ENCODE data around the gene CDY1. TPM values are rescaled to one million over a fixed set of nuclear protein-coding genes. Genes with fewer than 3 reads are reported as not detected.
"Not testable (repeated sequence)": the region's sequence is repeated elsewhere in the genome, so short reads cannot be mapped to it uniquely, and the experiment has no call there.

The CDY1 gene, protein sequence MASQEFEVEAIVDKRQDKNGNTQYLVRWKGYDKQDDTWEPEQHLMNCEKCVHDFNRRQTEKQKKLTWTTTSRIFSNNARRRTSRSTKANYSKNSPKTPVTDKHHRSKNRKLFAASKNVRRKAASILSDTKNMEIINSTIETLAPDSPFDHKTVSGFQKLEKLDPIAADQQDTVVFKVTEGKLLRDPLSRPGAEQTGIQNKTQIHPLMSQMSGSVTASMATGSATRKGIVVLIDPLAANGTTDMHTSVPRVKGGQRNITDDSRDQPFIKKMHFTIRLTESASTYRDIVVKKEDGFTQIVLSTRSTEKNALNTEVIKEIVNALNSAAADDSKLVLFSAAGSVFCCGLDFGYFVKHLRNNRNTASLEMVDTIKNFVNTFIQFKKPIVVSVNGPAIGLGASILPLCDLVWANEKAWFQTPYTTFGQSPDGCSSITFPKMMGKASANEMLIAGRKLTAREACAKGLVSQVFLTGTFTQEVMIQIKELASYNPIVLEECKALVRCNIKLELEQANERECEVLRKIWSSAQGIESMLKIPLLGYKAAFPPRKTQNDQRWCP
- total RNA-seq (2022): not detected in 2 replicates
- not detected for Bru-seq, nascent RNA
- BruChase-seq, experiment 1, labeled RNA remaining after a 2-hour chase: not detected
- BruChase-seq, experiment 2, labeled RNA remaining after a 6-hour chase: not detected
- long read RNA-seq: 0 reads

DNA sequence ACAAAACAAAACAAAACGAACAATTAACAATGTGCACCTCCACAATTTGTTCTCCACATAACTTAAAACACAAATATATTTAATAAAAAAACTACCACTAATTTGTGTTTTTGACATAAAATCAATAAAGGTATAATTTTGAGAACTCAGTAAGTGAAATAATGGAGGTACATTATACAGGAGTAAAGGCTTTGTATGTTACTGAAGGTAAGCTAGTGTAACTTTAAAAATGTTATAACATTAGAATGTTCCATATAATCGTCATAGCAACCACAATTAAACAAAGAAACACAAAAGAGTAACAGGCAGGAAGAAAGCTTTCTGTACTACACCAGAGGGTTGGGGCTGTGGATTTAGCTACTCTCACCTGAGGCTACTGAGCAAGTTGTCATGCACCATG is at the start of gene CDY1:
TSS of gene CDY1 (plus strand) at position 301 of the 400 bp plus-strand sequence. CDS start 326 bp downstream, outside the sequence.
- CTCF ChIA-PET; POLR2A ChIA-PET; H3K4me1 ChIP-seq; DNase-seq; H3K36me3 Mint-ChIP-seq (ENCODE audit: insufficient read depth, unreplicated experiment); H3K27me3 Mint-ChIP-seq (ENCODE audit: insufficient read depth, unreplicated experiment); BruUV-seq (replicated peaks); H3K9me3 ChIP-seq; H3K4me1 Mint-ChIP-seq (ENCODE audit: low read depth, unreplicated experiment); H3K27me3 ChIP-seq (replicated peaks; ENCODE audit: control insufficient read depth, insufficient read depth, low read length); H3K36me3 ChIP-seq (ENCODE audit: control insufficient read depth, insufficient read depth, low read length); H3K27ac Mint-ChIP-seq (ENCODE audit: unreplicated experiment); H3K9me3 Mint-ChIP-seq (ENCODE audit: unreplicated experiment); H3K4me3 Mint-ChIP-seq (ENCODE audit: unreplicated experiment); H3K4me3 ChIP-seq (ENCODE audit: low read depth, low read length); intact Hi-C loops (cut with micrococcal nuclease; ENCODE audit: unreplicated experiment): not testable (repeated sequence)

DNA sequence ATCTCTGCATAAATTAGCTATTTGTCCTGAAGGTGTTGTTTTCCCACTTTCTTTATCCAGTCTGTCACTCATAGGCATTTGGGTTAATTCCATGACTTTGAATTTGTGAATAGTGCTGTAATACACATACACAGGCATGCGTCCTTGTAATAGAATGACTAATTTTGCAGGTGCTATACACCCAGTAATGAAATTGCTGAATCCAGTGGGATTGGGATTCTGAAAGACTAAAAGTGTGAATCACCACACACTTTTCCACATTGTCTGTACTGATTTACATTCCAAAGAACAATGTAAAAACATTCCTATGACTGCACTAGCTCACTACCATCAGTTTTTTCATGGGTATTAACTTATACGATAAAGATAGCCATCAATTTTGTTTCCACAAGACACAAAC is 28.6 kb upstream of the CDY1 start:
- POLR2A ChIA-PET; H3K36me3 ChIP-seq (ENCODE audit: control insufficient read depth, insufficient read depth, low read length); intact Hi-C loops (cut with micrococcal nuclease; ENCODE audit: unreplicated experiment); BruUV-seq (replicated peaks); DNase-seq; H3K4me1 Mint-ChIP-seq (ENCODE audit: low read depth, unreplicated experiment); CTCF ChIA-PET; H3K4me1 ChIP-seq; H3K27me3 ChIP-seq (replicated peaks; ENCODE audit: control insufficient read depth, insufficient read depth, low read length); H3K9me3 ChIP-seq; H3K27ac Mint-ChIP-seq (ENCODE audit: unreplicated experiment); H3K9me3 Mint-ChIP-seq (ENCODE audit: unreplicated experiment); H3K27me3 Mint-ChIP-seq (ENCODE audit: insufficient read depth, unreplicated experiment); H3K36me3 Mint-ChIP-seq (ENCODE audit: insufficient read depth, unreplicated experiment); H3K4me3 ChIP-seq (ENCODE audit: low read depth, low read length); H3K4me3 Mint-ChIP-seq (ENCODE audit: unreplicated experiment): not testable (repeated sequence)

DNA sequence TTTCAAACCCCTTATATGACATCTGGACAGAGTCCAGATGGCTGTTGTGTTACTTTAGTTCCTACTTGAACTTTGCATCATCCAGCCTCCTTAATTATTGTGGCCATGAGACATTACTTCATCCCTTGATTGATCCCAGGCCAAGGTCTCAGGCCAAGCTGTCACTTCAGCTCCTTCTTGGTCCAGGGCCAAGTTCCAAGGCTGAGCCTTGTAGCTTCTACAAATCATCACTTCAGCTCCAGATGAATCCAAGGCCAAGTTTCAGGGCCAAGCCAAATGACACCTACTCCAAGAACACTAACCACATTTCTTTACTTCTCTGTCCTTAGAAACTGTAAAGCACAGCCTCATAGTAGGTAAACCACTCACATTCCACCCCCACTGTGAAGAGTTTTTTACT is 1.7 kb upstream of the CDY1 start:
- H3K4me3 Mint-ChIP-seq (ENCODE audit: unreplicated experiment); H3K4me1 Mint-ChIP-seq (ENCODE audit: low read depth, unreplicated experiment); H3K27me3 ChIP-seq (replicated peaks; ENCODE audit: control insufficient read depth, insufficient read depth, low read length); CTCF ChIA-PET; BruUV-seq (replicated peaks); H3K4me3 ChIP-seq (ENCODE audit: low read depth, low read length); H3K9me3 ChIP-seq; POLR2A ChIA-PET; H3K27me3 Mint-ChIP-seq (ENCODE audit: insufficient read depth, unreplicated experiment); DNase-seq; intact Hi-C loops (cut with micrococcal nuclease; ENCODE audit: unreplicated experiment); H3K36me3 ChIP-seq (ENCODE audit: control insufficient read depth, insufficient read depth, low read length); H3K4me1 ChIP-seq; H3K27ac Mint-ChIP-seq (ENCODE audit: unreplicated experiment); H3K36me3 Mint-ChIP-seq (ENCODE audit: insufficient read depth, unreplicated experiment); H3K9me3 Mint-ChIP-seq (ENCODE audit: unreplicated experiment): not testable (repeated sequence)

DNA sequence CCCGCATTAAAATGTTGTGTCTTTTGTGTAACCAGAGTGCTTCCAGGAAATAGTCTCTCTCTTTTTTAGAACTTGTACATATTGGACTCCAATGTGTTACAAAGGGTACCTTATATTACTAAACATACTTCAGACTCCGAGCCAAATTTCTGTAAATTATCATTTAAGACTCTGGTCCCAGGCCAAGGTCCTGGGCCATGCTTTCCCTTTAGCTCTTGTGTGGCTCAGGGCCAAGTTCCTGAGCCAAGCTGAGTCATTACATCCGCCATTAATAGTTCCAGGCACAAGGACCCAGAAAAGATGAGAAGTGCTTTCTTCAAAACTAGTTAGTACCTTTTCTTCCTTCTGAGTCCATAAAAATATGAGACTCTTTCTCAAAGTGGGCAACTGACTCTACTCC is 4.6 kb downstream of the CDY1 start:
- intact Hi-C loops (cut with micrococcal nuclease; ENCODE audit: unreplicated experiment); H3K27me3 ChIP-seq (replicated peaks; ENCODE audit: control insufficient read depth, insufficient read depth, low read length); H3K27ac Mint-ChIP-seq (ENCODE audit: unreplicated experiment); H3K4me3 ChIP-seq (ENCODE audit: low read depth, low read length); H3K36me3 ChIP-seq (ENCODE audit: control insufficient read depth, insufficient read depth, low read length); H3K9me3 ChIP-seq; BruUV-seq (replicated peaks); H3K4me1 Mint-ChIP-seq (ENCODE audit: low read depth, unreplicated experiment); H3K27me3 Mint-ChIP-seq (ENCODE audit: insufficient read depth, unreplicated experiment); H3K9me3 Mint-ChIP-seq (ENCODE audit: unreplicated experiment); CTCF ChIA-PET; H3K4me1 ChIP-seq; H3K4me3 Mint-ChIP-seq (ENCODE audit: unreplicated experiment); H3K36me3 Mint-ChIP-seq (ENCODE audit: insufficient read depth, unreplicated experiment); DNase-seq; POLR2A ChIA-PET: not testable (repeated sequence)

DNA sequence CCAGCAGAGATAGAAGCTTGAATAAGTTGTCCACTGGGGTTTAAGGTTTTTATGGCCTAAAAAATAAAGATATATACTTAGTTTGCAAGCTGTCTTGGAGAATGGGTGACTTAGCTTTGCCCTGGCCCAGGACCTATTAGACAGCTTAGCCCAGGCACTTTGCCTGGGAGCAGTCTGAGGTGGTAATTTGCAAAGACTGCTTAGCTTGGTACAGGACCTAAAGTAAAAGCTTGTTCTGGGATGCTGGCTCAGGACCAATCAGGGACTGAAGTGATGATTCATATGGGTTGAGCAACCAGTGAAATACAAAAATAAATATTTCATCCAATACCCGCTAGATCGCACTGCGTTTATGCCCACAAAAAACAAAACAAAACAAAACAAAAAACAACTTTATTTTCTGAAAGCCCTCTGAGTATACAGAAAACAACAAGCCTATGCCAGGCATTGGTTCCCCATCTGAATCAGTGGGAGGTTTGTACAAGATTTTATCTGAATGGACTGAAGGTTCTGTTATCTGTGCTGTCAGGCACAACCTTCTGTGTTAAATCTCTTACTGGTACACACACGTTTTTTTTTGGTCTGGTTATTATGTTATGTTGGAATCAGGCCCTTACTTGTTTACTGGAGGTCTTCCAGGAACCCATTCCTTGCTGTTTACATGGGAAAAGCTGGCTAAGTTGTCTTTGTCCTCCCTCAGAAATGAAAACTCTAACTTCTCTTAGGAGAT is 8.6 kb downstream of the CDY1 start:
- H3K36me3 Mint-ChIP-seq (ENCODE audit: insufficient read depth, unreplicated experiment); H3K4me3 Mint-ChIP-seq (ENCODE audit: unreplicated experiment); DNase-seq; BruUV-seq (replicated peaks); H3K4me3 ChIP-seq (ENCODE audit: low read depth, low read length); H3K27me3 ChIP-seq (replicated peaks; ENCODE audit: control insufficient read depth, insufficient read depth, low read length); H3K4me1 ChIP-seq; H3K27ac Mint-ChIP-seq (ENCODE audit: unreplicated experiment); H3K36me3 ChIP-seq (ENCODE audit: control insufficient read depth, insufficient read depth, low read length); H3K4me1 Mint-ChIP-seq (ENCODE audit: low read depth, unreplicated experiment); POLR2A ChIA-PET; H3K9me3 Mint-ChIP-seq (ENCODE audit: unreplicated experiment); CTCF ChIA-PET; H3K27me3 Mint-ChIP-seq (ENCODE audit: insufficient read depth, unreplicated experiment); intact Hi-C loops (cut with micrococcal nuclease; ENCODE audit: unreplicated experiment); H3K9me3 ChIP-seq: not testable (repeated sequence)

DNA sequence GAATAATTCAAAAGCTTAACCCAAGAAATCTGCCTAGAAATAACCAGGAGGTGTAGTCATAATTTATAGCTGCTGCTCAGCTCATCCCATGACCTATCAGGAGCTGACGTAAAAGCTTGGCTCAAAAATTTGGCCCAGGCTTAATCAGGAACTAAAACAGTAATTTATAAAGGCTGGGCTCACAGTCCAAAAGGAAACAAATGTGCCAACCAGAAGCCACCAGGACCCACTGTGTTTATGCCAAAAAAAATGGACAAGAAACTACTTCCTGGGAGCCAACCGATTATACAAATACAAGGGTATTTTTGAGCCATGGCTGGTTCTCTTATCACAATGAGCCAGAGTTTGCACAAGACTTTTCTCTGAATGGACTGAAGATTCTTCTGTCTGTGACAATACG is 17.9 kb downstream of the CDY1 start:
- H3K27ac Mint-ChIP-seq (ENCODE audit: unreplicated experiment); H3K36me3 ChIP-seq (ENCODE audit: control insufficient read depth, insufficient read depth, low read length); H3K9me3 Mint-ChIP-seq (ENCODE audit: unreplicated experiment); H3K27me3 ChIP-seq (replicated peaks; ENCODE audit: control insufficient read depth, insufficient read depth, low read length); H3K4me3 ChIP-seq (ENCODE audit: low read depth, low read length); H3K4me1 Mint-ChIP-seq (ENCODE audit: low read depth, unreplicated experiment); H3K4me3 Mint-ChIP-seq (ENCODE audit: unreplicated experiment); BruUV-seq (replicated peaks); DNase-seq; H3K9me3 ChIP-seq; H3K36me3 Mint-ChIP-seq (ENCODE audit: insufficient read depth, unreplicated experiment); POLR2A ChIA-PET; H3K27me3 Mint-ChIP-seq (ENCODE audit: insufficient read depth, unreplicated experiment); CTCF ChIA-PET; intact Hi-C loops (cut with micrococcal nuclease; ENCODE audit: unreplicated experiment); H3K4me1 ChIP-seq: not testable (repeated sequence)

Data from Caco-2 (cell line).